K562 (cell line): ENCODE measurements around the gene MEF2D. TPM values are rescaled to one million over a fixed set of nuclear protein-coding genes. Genes with fewer than 3 reads are reported as not detected.

ENCODE experiments used
- ATAC-seq: fragments of 200-7000 bp; cut with Tn5 transposase; 3 replicates; pipeline ENCODE4 v1.9.1; 2020; ENCODE audit warnings: moderate library complexity
- BruUV-seq: library from RNA; stranded (reverse); fragments of 400-500 nt; replicated peaks from 2 replicates; lab custom pipeline; 2021; lab: Mats Ljungman, UMichigan
- CTCF ChIA-PET: fragments of 300-600 bp; formaldehyde crosslinking; extraction: SDS; loops from one replicate; lab custom pipeline; 2021; ENCODE audit warnings: low intra/inter-chr PET ratio; lab: Yijun Ruan, JAX
- POLR2A ChIA-PET: fragments of 300-600, 350-650 bp; sonication (Branson Sonifier 250); formaldehyde crosslinking; extraction: SDS; loops from one replicate; lab custom pipeline; 2021; ENCODE audit warnings: antibody characterized with exemption, inconsistent platforms; lab: Yijun Ruan, JAX
- DNase-seq, 4 experiments: peaks; one replicate each; pipeline versions ENCODE4 v3.0.0 to v3.0.0-alpha.2; 2011 to 2018; ENCODE audit warnings: low spot score in 3 of 4, mixed read lengths in 3 of 4; ENCODE audit errors: extremely low read depth in 1 of 4
- FAIRE-seq: peaks from 2 replicates; lab custom pipeline; 2011; peaks lifted over from hg19 to GRCh38; lab: Jason Lieb, UNC
- H2AFZ ChIP-seq: 2 replicates; pipeline ENCODE4 v1.6.0; 2011; ENCODE audit warnings: low read depth, low read length, control low read depth, inconsistent platforms
- H3K27ac ChIP-seq: fragments of 200-600 bp; 3 replicates; pipeline ENCODE4 v1.8.0; 2011; ENCODE audit warnings: low read depth, mild to moderate bottlenecking, control low read depth, inconsistent platforms, low read length, moderate library complexity, mixed read lengths; ENCODE audit errors: extremely low read depth
- H3K27me3 ChIP-seq, 2 experiments: fragments of 300-600 bp in 1 of 2; 2 replicates in 1 of 2; 3 replicates in 1 of 2; pipeline versions ENCODE4 v1.6.0 to v1.8.0; 2011; ENCODE audit warnings: inconsistent platforms in 2 of 2, low read length in 2 of 2, mild to moderate bottlenecking in 1 of 2, mixed read lengths in 1 of 2, moderate library complexity in 1 of 2; ENCODE audit not compliant: control insufficient read depth in 2 of 2, insufficient read depth in 2 of 2
- H3K36me3 ChIP-seq: fragments of 300-600 bp; 3 replicates; pipeline ENCODE4 v1.8.0; 2011; ENCODE audit warnings: mild to moderate bottlenecking, low read length, inconsistent platforms; ENCODE audit not compliant: control insufficient read depth, insufficient read depth
- H3K4me1 ChIP-seq, 2 experiments: fragments of 200-600 bp in 1 of 2; replicated peaks in 1 of 2; 2 replicates in 1 of 2; 3 replicates in 1 of 2; pipeline versions ENCODE4 v1.5.1 to v1.8.0; 2011; ENCODE audit warnings: inconsistent platforms in 2 of 2, low read length in 2 of 2, mild to moderate bottlenecking in 1 of 2, mixed read lengths in 1 of 2, moderate library complexity in 1 of 2; ENCODE audit not compliant: control insufficient read depth in 2 of 2, insufficient read depth in 2 of 2
- H3K4me2 ChIP-seq: 2 replicates; pipeline ENCODE4 v1.6.1; 2011; ENCODE audit warnings: low read length, control low read depth, inconsistent platforms, mixed read lengths; ENCODE audit not compliant: insufficient read depth
- H3K4me3 ChIP-seq: fragments of 200-600 bp; sonication (generic), shearing (Covaris generic); 2 replicates; pipeline ENCODE4 v1.5.1; 2016; ENCODE audit warnings: control low read depth, inconsistent platforms
- H3K79me2 ChIP-seq: fragments of 200-600 bp; 3 replicates; pipeline ENCODE4 v1.8.0; 2011; ENCODE audit warnings: low read length, inconsistent platforms; ENCODE audit not compliant: control insufficient read depth, insufficient read depth
- H3K9ac ChIP-seq, 2 experiments: 2 replicates each; pipeline versions ENCODE4 v1.6.0 to v1.6.1; 2011; ENCODE audit warnings: low read depth in 2 of 2, low read length in 2 of 2, control low read depth in 1 of 2, inconsistent platforms in 1 of 2, mild to moderate bottlenecking in 1 of 2, mixed read lengths in 1 of 2; ENCODE audit not compliant: insufficient read depth in 1 of 2
- H3K9me1 ChIP-seq: one replicate; pipeline ENCODE4 v1.6.0; 2011; ENCODE audit warnings: inconsistent platforms, mild to moderate bottlenecking, low read length, moderate library complexity; ENCODE audit not compliant: control insufficient read depth, insufficient read depth
- H3K9me3 ChIP-seq: replicated peaks from 2 replicates; pipeline ENCODE4 v1.5.1; 2011; ENCODE audit warnings: low read depth, low read length, inconsistent platforms; ENCODE audit not compliant: control insufficient read depth, insufficient read depth
- H4K20me1 ChIP-seq: replicated peaks from 2 replicates; pipeline ENCODE4 v1.6.1; 2011; ENCODE audit warnings: low read length, inconsistent platforms, mixed read lengths; ENCODE audit not compliant: control insufficient read depth, insufficient read depth
- ARNT ChIP-seq, 2 experiments: fragments of 450-650 bp; IDR thresholded peaks; 2 replicates each; pipeline ENCODE4 v1.6.1; 2016; ENCODE audit warnings: mild to moderate bottlenecking in 1 of 2
- BCOR ChIP-seq: fragments of 450-650 bp; IDR thresholded peaks from 2 replicates; pipeline ENCODE4 v1.6.1; 2016
- E2F4 ChIP-seq: sonication (generic); formaldehyde crosslinking; IDR thresholded peaks from 2 replicates; pipeline ENCODE4 v1.8.0; 2022; ENCODE audit warnings: mild to moderate bottlenecking, low read depth, missing genetic modification reagents
- FOXA1 ChIP-seq: fragments of 450-650 bp; IDR thresholded peaks from 2 replicates; pipeline ENCODE4 v1.6.1; 2016; ENCODE audit warnings: mild to moderate bottlenecking, borderline replicate concordance
- IRF1 ChIP-seq: sonication (generic); formaldehyde crosslinking; IDR thresholded peaks from 2 replicates; pipeline ENCODE4 v1.8.0; 2022; ENCODE audit warnings: missing genetic modification reagents, mild to moderate bottlenecking, borderline replicate concordance
- PBX2 ChIP-seq, 2 experiments: IDR thresholded peaks in 1 of 2; conservative IDR thresholded peaks in 1 of 2; 2 replicates each; pipeline ENCODE4 v1.6.1; 2016; ENCODE audit warnings: low read depth in 2 of 2, mild to moderate bottlenecking in 1 of 2, missing compliant biosample characterization in 1 of 2, missing genetic modification characterization in 1 of 2, moderate library complexity in 1 of 2
- SMARCA4 ChIP-seq: fragments of 450-650 bp; IDR thresholded peaks from 2 replicates; pipeline ENCODE4 v1.6.1; 2016
- WGBS: fragments of 100-300 bp; shearing (Covaris generic); methylation state at CpG from one replicate; pipeline ENCODE4 v1.1.6; 2016; ENCODE audit warnings: low coverage, mixed read lengths; ENCODE audit not compliant: insufficient coverage; ENCODE audit errors: missing lambda C conversion rate; 5-methylcytosine and 5-hydroxymethylcytosine counted together
- in situ Hi-C: fragments of 300-500 bp; cut with MboI; formaldehyde crosslinking; loops from 4 replicates; pipeline ENCODE4 v1.15.0; 2018; ENCODE audit warnings: inconsistent platforms, mixed read lengths
- intact Hi-C: fragments of 100-400 bp; cut with micrococcal nuclease; formaldehyde crosslinking; loops from 2 replicates; pipeline ENCODE4 v1.14.2; 2022
- polyA plus RNA-seq, 8 experiments: library from polyadenylated mRNA; depleted of rRNA in 4 of 8; stranded (reverse) in 5 of 8; unstranded in 3 of 8; fragments of >200 nt; fragmentation: Nextera tagmentation in 2 of 8; fragmentation: Illumina TruSeq in 1 of 8; extraction: Ambion mirVana in 2 of 8; extraction: Trizol in 1 of 8; gene quantifications; 2 replicates each; pipeline versions ENCODE4 v1.2.1 to v1.2.3, GENCODE V29; 2011 to 2014; ENCODE audit warnings: inconsistent platforms in 1 of 8, missing spikeins in 1 of 8
- total RNA-seq, 7 experiments: library from RNA; depleted of rRNA in 6 of 7; stranded (reverse); fragments of >200 nt in 6 of 7; fragmentation: Illumina TruSeq in 2 of 7; extraction: Trizol in 2 of 7; gene quantifications; 2 replicates each; pipeline versions ENCODE4 v1.2.1 to v1.2.3, GENCODE V29; 2011 to 2021; ENCODE audit warnings: low replicate concordance in 1 of 7

The MEF2D gene
- total and polyA plus RNA-seq, 9 of the 15 experiments (the other 6 are each of a cell fraction or from before 2014, with no cell fraction given), result 0.10 to 19.5 (median 2.6) TPM

GRCh38 chr1:156489166-156489934 is 11.2 kb downstream of the MEF2D start:
- H3K27ac ChIP-seq, result peak overlapping the region; percentile 38; the same call in 2 of the 3 replicates
- peak; percentile 53 to 68 (median 60) for DNase-seq
- ATAC-seq, result peak; percentile 60
- H3K4me2 ChIP-seq, result peak overlapping the region; percentile 65
- BruUV-seq, result no TSS peak
- no peak overlapping the region for H3K4me3 ChIP-seq
- H2AFZ ChIP-seq, result no peak overlapping the region
- intact Hi-C loops, result loop anchor here (1.0 to 10.0 kb wide), 2 partner anchors 11 to 55 kb away; partner anchors contain the start of gene MEF2D
- peak; percentile 76 for FAIRE-seq
- no peaks in the 10 kb centered on the region for H3K9me3 ChIP-seq
- peaks cover 58 to 61% of the 10 kb centered on the region in 2 experiments for H3K4me1 ChIP-seq
- H3K79me2 ChIP-seq, result peaks cover 78% of the 10 kb centered on the region
- peak overlapping the region; percentile 20 to 86; a peak in 2 of 4 replicates for H3K9ac ChIP-seq
- 21% methylated on average over 10 of the region's 12 CpGs for WGBS
- H3K36me3 ChIP-seq, result no peaks in the 10 kb centered on the region
- H4K20me1 ChIP-seq, result peaks cover 43% of the 10 kb centered on the region
- POLR2A ChIA-PET, result interaction anchor here (1.0 to 7.3 kb wide), 3 partner anchors 8 to 15 kb away, joined by 3 to 62 read pairs (median 4); partner anchors contain the start of gene MEF2D
- peaks cover 17% of the 10 kb centered on the region for H3K9me1 ChIP-seq
- no peaks in the 10 kb centered on the region for H3K27me3 ChIP-seq
- in situ Hi-C loops, result no loop called here
- CTCF ChIA-PET, result no interaction called here
- TF ChIP-seq SMARCA4 (peak; percentile 41; the same call in 1 of the 2 replicates), E2F4 (no peak), ARNT (IDR thresholded peaks at IDR 0.05) (peak in 1 of 2 experiments; percentile 24; a peak in 1 of 4 replicates), PBX2 (CRISPR knock-in tag; IDR thresholded peaks at IDR 0.05; ENCODE audit: low read depth) (no peak), PBX2 (tag; conservative IDR thresholded peaks at IDR 0.05; ENCODE audit: low read depth) (0 out of 2 replicates have a peak, but pooled peaks have one; percentile 19), FOXA1 (no peak), BCOR (peak; percentile 11; the same call in 1 of the 2 replicates), IRF1 (CRISPR knock-in tag) (no peak)
